AG04449 (cell line): ENCODE results near the gene TRMT13.

Source experiments
- CTCF ChIA-PET: fragments of 350-600 bp; formaldehyde crosslinking; extraction: SDS; loops from one replicate; lab custom pipeline; 2021; ENCODE audit warnings: antibody characterized with exemption; lab: Yijun Ruan, JAX
- POLR2A ChIA-PET: fragments of 400-600, 350-600 bp; formaldehyde crosslinking; extraction: SDS; loops from one replicate; lab custom pipeline; 2020; ENCODE audit warnings: antibody characterized with exemption, inconsistent platforms; lab: Yijun Ruan, JAX
- DNase-seq: peaks from one replicate; pipeline ENCODE4 v3.0.0-alpha.2; 2010; ENCODE audit warnings: low read depth, low spot score
- H3K4me3 ChIP-seq: 2 replicates; pipeline ENCODE4 v1.5.1; 2011; ENCODE audit warnings: low read depth, mild to moderate bottlenecking, control low read depth, low read length
- CTCF ChIP-seq: IDR thresholded peaks from one replicate; pipeline ENCODE4 v1.5.1; 2011; ENCODE audit warnings: mild to moderate bottlenecking, moderate library complexity, low read length, control low read depth, inconsistent platforms; ENCODE audit not compliant: insufficient read depth; ENCODE audit errors: missing control alignments

The TRMT13 gene

GRCh38 chr1:100164702-100165101 is 31.7 kb downstream of the TRMT13 start:
- POLR2A ChIA-PET: no interaction called here

GRCh38 chr1:100168051-100168450 is 35.1 kb downstream of the TRMT13 start:
- CTCF ChIA-PET: interaction anchor here (1.0 kb wide), 1 partner anchor 16 kb away, joined by 3 read pairs; no protein-coding TSS in a partner anchor
- no peak for TF ChIP-seq CTCF
- no peak overlapping the region for H3K4me3 ChIP-seq
- POLR2A ChIA-PET: no interaction called here
- no peak for DNase-seq

More at GRCh38 chr1:100164702-100165101, 31.7 kb downstream of the TRMT13 start:
- H3K4me3 ChIP-seq: no peak overlapping the region
- no peak for TF ChIP-seq CTCF
- CTCF ChIA-PET: interaction anchor here (1.3 kb wide), 1 partner anchor 296 kb away, joined by 3 read pairs; no protein-coding TSS in a partner anchor
- no peak for DNase-seq

GRCh38 chr1:100177295-100178041 is 44.5 kb downstream of the TRMT13 start:
- ChIA-PET CTCF (no interaction called here), POLR2A (no interaction called here)
- no peak overlapping the region for H3K4me3 ChIP-seq
- no peak for TF ChIP-seq CTCF
- no peak for DNase-seq

- DNase-seq: no peak
- no peak within 1 kb of the TSS for H3K4me3 ChIP-seq
- ChIA-PET CTCF (no interaction called here), POLR2A (no interaction called here)
- no peak for TF ChIP-seq CTCF
These were observed 45.1 kb downstream of the TRMT13 start, which contains the start of gene LRRC39 for GRCh38 chr1:100178091-100178490. Gene LRRC39, minus strand, starts transcription at chr1:100178256. Its CDS starts 9,740 bp downstream, at chr1:100168516.

- ChIA-PET CTCF (no interaction called here), POLR2A (no interaction called here)
- H3K4me3 ChIP-seq: no peak overlapping the region
- no peak for TF ChIP-seq CTCF
- no peak for DNase-seq
These were observed 50.4 kb downstream of the TRMT13 start for GRCh38 chr1:100183370-100183769.

GRCh38 chr1:100184536-100184935 is 51.6 kb downstream of the TRMT13 start:
- no peak overlapping the region for H3K4me3 ChIP-seq

More at GRCh38 chr1:100184536-100184935, 51.6 kb downstream of the TRMT13 start:
- TF ChIP-seq CTCF: no peak
- ChIA-PET CTCF (no interaction called here), POLR2A (no interaction called here)
- no peak for DNase-seq
